Cardiac muscle cell (in vitro differentiated cells and primary cell): ENCODE results near the gene GDPD5. TPM values are rescaled to one million over a fixed set of nuclear protein-coding genes. Genes with fewer than 3 reads are reported as not detected.

ENCODE experiments used
- DNase-seq, 2 donors: peaks; one replicate each; pipeline versions ENCODE4 v3.0.0 to v3.0.0-alpha.2; 2010 to 2017; ENCODE audit warnings: low read depth in 1 of 2, low spot score in 1 of 2
- H3K27ac ChIP-seq: fragments of 200-600 bp; sonication (generic); 2 replicates; pipeline ENCODE4 v1.5.1; 2016
- H3K27me3 ChIP-seq: fragments of 200-600 bp; sonication (generic); 2 replicates; pipeline ENCODE4 v1.6.0; 2016; ENCODE audit warnings: control low read depth
- H3K36me3 ChIP-seq: fragments of 200-600 bp; sonication (generic); 2 replicates; pipeline ENCODE4 v1.5.1; 2016; ENCODE audit warnings: control low read depth
- H3K4me1 ChIP-seq: fragments of 200-600 bp; sonication (generic); 2 replicates; pipeline ENCODE4 v1.8.1; 2017; ENCODE audit warnings: low read depth, mild to moderate bottlenecking, mixed run types
- H3K4me3 ChIP-seq: fragments of 200-600 bp; sonication (generic); 2 replicates; pipeline ENCODE4 v1.5.1; 2016; ENCODE audit warnings: mild to moderate bottlenecking
- H3K9me3 ChIP-seq: fragments of 200-600 bp; sonication (generic); 2 replicates; pipeline ENCODE4 v1.5.1; 2017; ENCODE audit warnings: low read depth, mild to moderate bottlenecking, control low read depth
- CTCF ChIP-seq: IDR thresholded peaks from 2 replicates; pipeline ENCODE4 v1.5.1; 2012; ENCODE audit warnings: low read depth, mild to moderate bottlenecking, low read length
- polyA plus RNA-seq: library from polyadenylated mRNA; unstranded; fragments of >200 nt; fragmentation: Nextera tagmentation; extraction: Ambion mirVana; gene quantifications from 2 replicates; pipeline ENCODE4 v1.2.1, GENCODE V29; 2016
- total RNA-seq: library from RNA; depleted of rRNA; stranded (reverse); fragments of >200 nt; gene quantifications from 2 replicates; pipeline ENCODE4 v1.2.3, GENCODE V29; 2016

Gene GDPD5
- total and polyA plus RNA-seq, 2 experiments from 2014 or later: 6.6 to 19.4 TPM

- no peak for TF ChIP-seq CTCF
- Histone ChIP-seq H3K36me3 (no peaks in the 10 kb centered on the region), H3K27ac (peak overlapping the region; percentile 90), H3K27me3 (no peaks in the 10 kb centered on the region), H3K9me3 (no peaks in the 10 kb centered on the region), H3K4me3 (no peak overlapping the region), H3K4me1 (peaks cover 42% of the 10 kb centered on the region)
- no peak for DNase-seq
Measured at GRCh38 chr11:75555079-75555811, 29.5 kb upstream of the GDPD5 start.

DNA sequence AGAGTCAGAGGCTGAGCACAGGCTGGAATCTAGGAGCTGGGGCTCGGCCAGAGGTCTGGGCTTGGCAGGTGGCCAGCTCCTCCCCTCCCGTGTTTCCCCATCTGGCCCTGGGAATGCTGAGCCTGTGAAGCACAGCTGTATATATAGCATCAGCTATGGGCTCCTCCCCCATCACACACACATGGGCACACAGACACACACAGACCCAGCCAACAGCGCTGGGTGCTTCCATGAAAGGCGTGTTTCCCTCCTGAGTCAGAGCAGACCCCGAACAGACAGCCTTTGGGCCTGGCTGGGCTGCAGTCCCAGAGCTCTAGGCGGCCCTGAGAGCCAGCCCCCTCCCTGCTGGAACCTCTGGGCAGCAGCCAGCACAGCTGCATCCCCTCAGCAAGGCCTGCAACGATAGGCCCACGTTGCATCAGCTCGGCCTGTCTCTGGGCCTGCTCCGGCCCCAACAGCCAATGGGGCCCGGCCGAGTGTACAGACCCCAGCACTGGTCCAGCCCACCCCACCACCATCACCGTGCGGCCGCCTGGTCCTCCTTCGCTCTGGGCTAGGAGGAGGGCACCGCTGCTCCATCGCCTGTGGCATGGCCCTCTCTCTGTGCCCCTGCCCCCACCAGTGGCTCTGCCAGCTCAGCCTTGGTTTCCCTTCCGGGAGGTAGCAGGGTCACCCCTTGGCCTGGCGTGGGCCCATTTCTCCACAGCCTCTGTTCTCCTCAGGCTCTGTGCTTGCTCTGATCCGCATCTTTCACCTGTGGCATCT, 28.7 kb upstream of the GDPD5 start:
- no peaks in the 10 kb centered on the region for H3K36me3 ChIP-seq
- H3K27ac ChIP-seq: peak overlapping the region; percentile 90
- H3K27me3 ChIP-seq: no peaks in the 10 kb centered on the region
- no peak for TF ChIP-seq CTCF
- peaks cover 38% of the 10 kb centered on the region for H3K4me1 ChIP-seq
- no peaks in the 10 kb centered on the region for H3K9me3 ChIP-seq
- H3K4me3 ChIP-seq: no peak overlapping the region
- DNase-seq: peak; percentile 92 to 100

DNA sequence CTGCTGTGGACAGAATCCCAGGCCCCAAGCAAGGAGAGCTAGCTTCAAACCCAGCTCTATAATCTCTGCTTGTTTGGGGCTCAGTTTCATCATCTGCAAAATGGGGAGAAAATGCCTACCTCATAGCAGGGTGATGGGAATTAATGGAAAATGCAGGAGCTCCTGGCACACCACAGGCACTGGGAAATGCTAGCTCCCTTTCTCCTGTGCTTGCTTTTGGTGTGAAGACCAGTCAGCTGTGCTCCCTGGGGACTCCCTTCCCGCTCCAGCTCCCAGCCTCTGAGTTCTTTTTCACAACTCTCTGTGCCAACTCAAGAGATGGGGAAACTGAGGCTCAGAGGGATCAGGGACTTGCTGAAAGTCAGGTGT, 28.1 kb upstream of the GDPD5 start:
- Histone ChIP-seq H3K27me3 (no peaks in the 10 kb centered on the region), H3K36me3 (no peaks in the 10 kb centered on the region), H3K4me1 (peaks cover 32% of the 10 kb centered on the region), H3K9me3 (no peaks in the 10 kb centered on the region), H3K4me3 (no peak overlapping the region), H3K27ac (peak overlapping the region; percentile 90)
- DNase-seq: no peak
- TF ChIP-seq CTCF: no peak

DNA sequence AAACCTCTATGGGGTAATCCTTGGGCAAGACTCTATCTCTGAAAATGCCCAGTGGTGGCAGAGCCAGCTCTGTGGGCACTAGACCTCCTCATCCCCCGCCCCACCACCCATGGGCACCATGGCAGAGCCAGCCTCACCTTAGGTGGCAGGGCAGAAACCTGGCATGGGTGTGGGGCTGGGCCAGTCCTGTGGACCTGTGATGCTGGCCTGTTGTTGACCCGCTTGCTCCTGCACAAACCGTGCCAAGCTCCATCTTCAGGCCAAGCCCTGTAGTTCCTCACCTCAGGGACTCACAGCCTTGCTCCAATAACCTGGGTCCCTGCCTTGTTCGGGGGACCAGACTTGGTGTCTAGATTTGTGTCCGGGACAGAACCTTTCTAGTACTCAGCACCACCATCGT, 27.4 kb upstream of the GDPD5 start:
- Histone ChIP-seq H3K4me3 (no peak overlapping the region), H3K4me1 (peaks cover 25% of the 10 kb centered on the region), H3K36me3 (no peaks in the 10 kb centered on the region), H3K9me3 (no peaks in the 10 kb centered on the region), H3K27ac (peak overlapping the region; percentile 90), H3K27me3 (no peaks in the 10 kb centered on the region)
- TF ChIP-seq CTCF: no peak
- no peak for DNase-seq

- Histone ChIP-seq H3K4me1 (peaks cover 12% of the 10 kb centered on the region), H3K27ac (no peak overlapping the region), H3K4me3 (no peak overlapping the region), H3K9me3 (no peaks in the 10 kb centered on the region), H3K27me3 (no peaks in the 10 kb centered on the region), H3K36me3 (no peaks in the 10 kb centered on the region)
- TF ChIP-seq CTCF: no peak
- no peak for DNase-seq
Measured at GRCh38 chr11:75549370-75549958, 23.7 kb upstream of the GDPD5 start.
